Stomach (tissue), 4 donors: ENCODE measurements around the gene SLC17A2.

Experiments used
- POLR2A ChIP-seq, 4 donors: fragments of 450-650 bp; IDR thresholded peaks; one replicate each; pipeline ENCODE4 v1.6.1; 2016; ENCODE audit warnings: antibody characterized with exemption in 4 of 4, control low read depth in 2 of 4, mild to moderate bottlenecking in 1 of 4, moderate library complexity in 1 of 4
- POLR2AphosphoS5 ChIP-seq, 3 donors: sonication (generic); formaldehyde crosslinking; IDR thresholded peaks; one replicate each; pipeline ENCODE4 v1.6.1; 2016; ENCODE audit warnings: antibody characterized with exemption in 3 of 3
- TF ChIP-seq, protein P1 (sequence below), 7 experiments: fragments of 450-650 bp in 4 of 7; fragments of 200-600 bp in 3 of 7; sonication (generic) in 3 of 7; IDR thresholded peaks; one replicate each; pipeline ENCODE4 v1.5.1; 2016 to 2019; ENCODE audit warnings: antibody characterized with exemption in 7 of 7, control low read depth in 2 of 7, mild to moderate bottlenecking in 1 of 7

GRCh38 chr6:25949695-25950094 lies 19.2 kb upstream of the SLC17A2 start:
- TF ChIP-seq, protein P1, sequence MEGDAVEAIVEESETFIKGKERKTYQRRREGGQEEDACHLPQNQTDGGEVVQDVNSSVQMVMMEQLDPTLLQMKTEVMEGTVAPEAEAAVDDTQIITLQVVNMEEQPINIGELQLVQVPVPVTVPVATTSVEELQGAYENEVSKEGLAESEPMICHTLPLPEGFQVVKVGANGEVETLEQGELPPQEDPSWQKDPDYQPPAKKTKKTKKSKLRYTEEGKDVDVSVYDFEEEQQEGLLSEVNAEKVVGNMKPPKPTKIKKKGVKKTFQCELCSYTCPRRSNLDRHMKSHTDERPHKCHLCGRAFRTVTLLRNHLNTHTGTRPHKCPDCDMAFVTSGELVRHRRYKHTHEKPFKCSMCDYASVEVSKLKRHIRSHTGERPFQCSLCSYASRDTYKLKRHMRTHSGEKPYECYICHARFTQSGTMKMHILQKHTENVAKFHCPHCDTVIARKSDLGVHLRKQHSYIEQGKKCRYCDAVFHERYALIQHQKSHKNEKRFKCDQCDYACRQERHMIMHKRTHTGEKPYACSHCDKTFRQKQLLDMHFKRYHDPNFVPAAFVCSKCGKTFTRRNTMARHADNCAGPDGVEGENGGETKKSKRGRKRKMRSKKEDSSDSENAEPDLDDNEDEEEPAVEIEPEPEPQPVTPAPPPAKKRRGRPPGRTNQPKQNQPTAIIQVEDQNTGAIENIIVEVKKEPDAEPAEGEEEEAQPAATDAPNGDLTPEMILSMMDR (IDR thresholded peaks at IDR 0.05) = no peak
- no peak for TF ChIP-seq POLR2AphosphoS5 (IDR thresholded peaks at IDR 0.05)
- TF ChIP-seq POLR2A (IDR thresholded peaks at IDR 0.05) = no peak
